Activated CD8-positive, alpha-beta memory T cell treated with anti-CD3 and anti-CD28 coated beads for 36 hours (primary cell): ENCODE results near the gene SPINT1. TPM values are rescaled to one million over a fixed set of nuclear protein-coding genes. Genes with fewer than 3 reads are reported as not detected.

Source experiments
- CTCF ChIA-PET: fragments of 350-600 bp; sonication (Branson Sonifier 250); formaldehyde crosslinking; loops from one replicate; lab custom pipeline; 2021; ENCODE audit warnings: antibody characterized with exemption; lab: Charles Lee
- POLR2A ChIA-PET: fragments of 350-600 bp; sonication (Branson Sonifier 250); formaldehyde crosslinking; loops from one replicate; lab custom pipeline; 2021; ENCODE audit warnings: antibody characterized with exemption; lab: Charles Lee
- total RNA-seq, 2 experiments: library from RNA; stranded (reverse); gene quantifications; one replicate each; pipeline ENCODE4 v1.2.3, GENCODE V29; 2021

The SPINT1 gene
- total RNA-seq, 2 experiments from 2014 or later: 9.6 to 10.1 TPM

GRCh38 chr15:40873694-40874561 is 30.1 kb downstream of the SPINT1 start, which contains the start of gene RHOV:
Gene RHOV, minus strand, starts transcription at chr15:40874234. Its CDS starts 95 bp downstream, at chr15:40874139.
- CTCF ChIA-PET: interaction anchor here (0.8 to 4.6 kb wide), 8 partner anchors 10 to 73 kb away, joined by 3 to 63 read pairs (median 6); partner anchors contain the start of gene VPS18
- POLR2A ChIA-PET: interaction anchor here (0.6 to 1.0 kb wide), 3 partner anchors 15 to 284 kb away, joined by 3 to 4 read pairs (median 3); partner anchors contain the start of gene DNAJC17

GRCh38 chr15:40875991-40876730 is 32.3 kb downstream of the SPINT1 start:
- POLR2A ChIA-PET: no interaction called here
- CTCF ChIA-PET: interaction anchor here (3.7 to 4.6 kb wide), 2 partner anchors 18 to 19 kb away, joined by 20 to 40 read pairs; partner anchors contain the start of gene VPS18

GRCh38 chr15:40877694-40878093 is 33.8 kb downstream of the SPINT1 start:
- ChIA-PET CTCF (interaction anchor here (1.3 to 3.7 kb wide), 2 partner anchors 17 to 19 kb away, joined by 3 to 40 read pairs; no protein-coding TSS in a partner anchor), POLR2A (no interaction called here)

- POLR2A ChIA-PET: interaction anchor here (0.5 to 0.7 kb wide), 2 partner anchors 227 to 289 kb away, joined by 3 to 4 read pairs; no protein-coding TSS in a partner anchor
These were observed 34.9 kb downstream of the SPINT1 start for GRCh38 chr15:40878785-40879184.

GRCh38 chr15:40879609-40880008 is 35.8 kb downstream of the SPINT1 start:
- ChIA-PET POLR2A (interaction anchor here (0.5 to 0.7 kb wide), 2 partner anchors 228 to 290 kb away, joined by 3 to 4 read pairs; no protein-coding TSS in a partner anchor), CTCF (interaction anchor here (1.0 to 3.7 kb wide), 2 partner anchors 15 to 21 kb away, joined by 6 to 40 read pairs; partner anchors contain the start of gene VPS18)

More at GRCh38 chr15:40878785-40879184, 34.9 kb downstream of the SPINT1 start:
- CTCF ChIA-PET: interaction anchor here (0.5 to 3.7 kb wide), 5 partner anchors 10 to 28 kb away, joined by 3 to 40 read pairs (median 5); partner anchors contain the start of gene VPS18

GRCh38 chr15:40881351-40881750 is 37.5 kb downstream of the SPINT1 start:
- CTCF ChIA-PET: interaction anchor here (1.4 to 2.9 kb wide), 2 partner anchors 13 to 23 kb away, joined by 4 to 18 read pairs; partner anchors contain the start of gene VPS18
- POLR2A ChIA-PET: no interaction called here

- ChIA-PET POLR2A (no interaction called here), CTCF (interaction anchor here (3.5 kb wide), 1 partner anchor 28 kb away, joined by 28 read pairs; no protein-coding TSS in a partner anchor)
These were observed 42.7 kb downstream of the SPINT1 start for GRCh38 chr15:40886586-40886985.

GRCh38 chr15:40889112-40889511 is 45.3 kb downstream of the SPINT1 start:
- POLR2A ChIA-PET: no interaction called here
- CTCF ChIA-PET: interaction anchor here (1.4 kb wide), 1 partner anchor 18 kb away, joined by 3 read pairs; no protein-coding TSS in a partner anchor

- POLR2A ChIA-PET: interaction anchor here (1.1 kb wide), 1 partner anchor 33 kb away, joined by 4 read pairs; no protein-coding TSS in a partner anchor
These were observed 47.3 kb downstream of the SPINT1 start for GRCh38 chr15:40891138-40891537.

GRCh38 chr15:40891810-40892446 is 48.1 kb downstream of the SPINT1 start:
- POLR2A ChIA-PET: interaction anchor here (1.1 kb wide), 1 partner anchor 34 kb away, joined by 4 read pairs; no protein-coding TSS in a partner anchor
- CTCF ChIA-PET: interaction anchor here (1.1 to 2.1 kb wide), 4 partner anchors 18 to 39 kb away, joined by 4 to 12 read pairs (median 6); partner anchors contain the start of gene RHOV

More at GRCh38 chr15:40891138-40891537, 47.3 kb downstream of the SPINT1 start:
- CTCF ChIA-PET: interaction anchor here (1.2 to 2.1 kb wide), 2 partner anchors 18 to 19 kb away, joined by 4 to 9 read pairs; partner anchors contain the start of gene RHOV

GRCh38 chr15:40892447-40893012 is 48.7 kb downstream of the SPINT1 start:
- ChIA-PET POLR2A (interaction anchor here (1.1 kb wide), 1 partner anchor 35 kb away, joined by 4 read pairs; no protein-coding TSS in a partner anchor), CTCF (interaction anchor here (0.5 to 2.1 kb wide), 5 partner anchors 19 to 385 kb away, joined by 3 to 12 read pairs (median 4); partner anchors contain the start of gene RHOV)

GRCh38 chr15:40893019-40893670 is 49.3 kb downstream of the SPINT1 start:
- CTCF ChIA-PET: interaction anchor here (0.5 to 3.1 kb wide), 8 partner anchors 12 to 386 kb away, joined by 3 to 12 read pairs (median 6); partner anchors contain the start of genes CHAC1, RHOV and SPINT1
- POLR2A ChIA-PET: no interaction called here

- ChIA-PET POLR2A (interaction anchor here (0.6 to 2.3 kb wide), 8 partner anchors 35 to 388 kb away, joined by 3 to 21 read pairs (median 4); partner anchors contain the start of genes CHAC1, RAD51 and SPINT1), CTCF (interaction anchor here (0.5 to 5.3 kb wide), 20 partner anchors 9 to 827 kb away, joined by 3 to 66 read pairs (median 4); partner anchors contain the start of genes CHAC1, DLL4, RHOV and SPINT1)
These were observed 50.2 kb downstream of the SPINT1 start, which contains the start of gene VPS18 for GRCh38 chr15:40893733-40894680. Gene VPS18, plus strand, starts transcription at chr15:40894450. Its CDS starts 319 bp downstream, at chr15:40894769.

- ChIA-PET CTCF (interaction anchor here (0.7 to 5.3 kb wide), 20 partner anchors 10 to 305 kb away, joined by 3 to 66 read pairs (median 4); partner anchors contain the start of genes CHAC1, DLL4, RHOV and SPINT1), POLR2A (interaction anchor here (0.6 to 2.3 kb wide), 5 partner anchors 36 to 222 kb away, joined by 3 to 21 read pairs (median 3); partner anchors contain the start of genes CHAC1 and SPINT1)
These were observed 51.0 kb downstream of the SPINT1 start for GRCh38 chr15:40894681-40895448.
